GM12874 (cell line): Measurements from ENCODE around the gene TSSC4.

Experiments
- CTCF ChIP-seq: IDR thresholded peaks from 2 replicates; pipeline ENCODE4 v1.5.1; 2011; ENCODE audit warnings: low read depth, mild to moderate bottlenecking, control low read depth, low read length, moderate library complexity; ENCODE audit not compliant: insufficient read depth

TSSC4 gene

GRCh38 chr11:2402106-2402505, 1.6 kb downstream of the TSSC4 start:
- no peak for TF ChIP-seq CTCF

DNA sequence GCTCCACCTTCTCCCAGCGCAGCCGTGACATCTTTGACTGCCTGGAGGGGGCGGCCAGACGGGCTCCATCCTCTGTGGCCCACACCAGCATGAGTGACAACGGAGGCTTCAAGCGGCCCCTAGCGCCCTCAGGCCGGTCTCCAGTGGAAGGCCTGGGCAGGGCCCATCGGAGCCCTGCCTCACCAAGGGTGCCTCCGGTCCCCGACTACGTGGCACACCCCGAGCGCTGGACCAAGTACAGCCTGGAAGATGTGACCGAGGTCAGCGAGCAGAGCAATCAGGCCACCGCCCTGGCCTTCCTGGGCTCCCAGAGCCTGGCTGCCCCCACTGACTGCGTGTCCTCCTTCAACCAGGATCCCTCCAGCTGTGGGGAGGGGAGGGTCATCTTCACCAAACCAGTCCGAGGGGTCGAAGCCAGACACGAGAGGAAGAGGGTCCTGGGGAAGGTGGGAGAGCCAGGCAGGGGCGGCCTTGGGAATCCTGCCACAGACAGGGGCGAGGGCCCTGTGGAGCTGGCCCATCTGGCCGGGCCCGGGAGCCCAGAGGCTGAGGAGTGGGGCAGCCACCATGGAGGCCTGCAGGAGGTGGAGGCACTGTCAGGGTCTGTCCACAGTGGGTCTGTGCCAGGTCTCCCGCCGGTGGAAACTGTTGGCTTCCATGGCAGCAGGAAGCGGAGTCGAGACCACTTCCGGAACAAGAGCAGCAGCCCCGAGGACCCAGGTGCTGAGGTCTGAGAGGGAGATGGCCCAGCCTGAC, 2.5 kb downstream of the TSSC4 start:
- no peak for TF ChIP-seq CTCF

GRCh38 chr11:2404735-2405196, 4.2 kb downstream of the TSSC4 start:
- TF ChIP-seq CTCF, result no peak

DNA sequence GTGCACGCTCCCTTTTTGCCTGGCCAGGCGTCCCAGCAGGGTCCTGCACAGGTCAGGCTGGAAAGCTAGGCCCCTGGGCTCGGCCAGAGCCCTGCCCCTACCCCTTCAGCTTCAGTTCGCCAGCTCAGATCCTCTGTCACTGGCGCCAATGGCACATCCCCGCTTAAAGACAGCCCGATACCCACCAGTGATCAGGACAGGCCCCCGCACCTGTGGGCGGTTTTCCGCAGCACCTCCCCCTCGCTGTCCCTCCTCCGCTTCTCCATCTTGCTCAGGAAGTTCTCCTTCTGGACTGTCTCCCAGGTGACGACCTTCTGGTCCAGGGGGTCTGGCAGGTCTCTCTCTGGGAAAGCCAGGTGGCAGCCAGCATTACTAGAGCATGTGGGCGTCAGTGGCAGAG, 5.9 kb downstream of the TSSC4 start:
- no peak for TF ChIP-seq CTCF

DNA sequence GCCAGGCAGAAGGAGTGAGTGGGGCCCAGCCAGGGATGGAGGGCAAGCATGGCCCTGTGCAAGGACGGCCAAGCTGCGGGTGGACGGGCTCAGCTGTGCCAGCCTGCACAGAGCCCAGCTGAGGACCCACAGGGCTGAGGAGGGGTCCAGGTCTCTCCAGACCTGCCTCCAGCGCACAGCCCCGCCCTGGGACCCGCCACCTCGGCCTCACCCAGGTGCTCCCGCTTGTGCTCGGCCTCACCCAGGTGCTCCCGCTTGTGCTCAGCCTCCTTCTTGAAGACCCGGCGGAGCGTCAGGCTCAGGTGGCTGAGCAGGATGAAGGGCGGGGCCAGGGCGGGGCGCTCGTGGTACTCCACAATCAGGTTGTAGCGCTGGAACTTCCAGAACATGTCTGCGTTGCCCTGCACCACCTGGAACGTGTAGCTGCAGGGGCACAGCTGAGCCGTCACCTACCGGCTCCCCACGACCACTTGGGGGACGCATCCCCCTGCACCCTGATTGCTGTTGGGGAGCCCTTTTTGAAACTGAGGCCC, 6.4 kb downstream of the TSSC4 start:
- TF ChIP-seq CTCF, result no peak

- TF ChIP-seq CTCF, result no peak
Observed at GRCh38 chr11:2408671-2409070, 8.1 kb downstream of the TSSC4 start.

DNA sequence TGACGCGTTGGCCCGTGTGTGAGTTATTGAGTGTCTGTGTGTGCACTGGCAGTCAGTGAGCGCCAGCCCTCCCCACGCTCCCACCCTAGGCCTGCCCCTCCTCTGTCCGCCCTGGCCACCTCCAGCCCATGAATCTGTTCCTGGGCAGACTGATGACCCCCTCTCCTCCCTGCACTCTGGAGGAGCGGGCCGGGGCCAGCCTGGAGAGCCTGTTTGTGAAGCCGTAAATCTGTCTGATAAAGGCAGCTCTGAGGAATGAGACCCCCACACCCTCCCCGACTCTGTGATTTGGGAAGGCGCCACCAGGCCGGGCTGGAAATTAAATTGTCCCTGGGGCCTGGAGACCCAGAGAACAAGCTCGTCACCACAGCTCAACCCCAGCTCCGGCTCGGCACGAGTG, 8.6 kb downstream of the TSSC4 start:
- no peak for TF ChIP-seq CTCF
